HG03521 (cell line): ENCODE data around the gene S100A7A.

Experiments
- ATAC-seq: cut with Tn5 transposase; IDR thresholded peaks from one replicate; pipeline ENCODE4 v1.9.1; 2021; ENCODE audit warnings: mild to moderate bottlenecking, moderate library complexity; ENCODE audit not compliant: unreplicated experiment

S100A7A gene

GRCh38 chr1:153415850-153416570 lies at the start of gene S100A7A:
TSS of gene S100A7A (plus strand) at chr1:153416520. CDS start at chr1:153418083, 1,563 bp downstream.
- no peak for ATAC-seq

GRCh38 chr1:153367090-153367489 lies 49.2 kb upstream of the S100A7A start:
- no peak for ATAC-seq

GRCh38 chr1:153368495-153368894 lies 47.8 kb upstream of the S100A7A start:
- ATAC-seq, result no peak

GRCh38 chr1:153370146-153370545 lies 46.2 kb upstream of the S100A7A start:
- no peak for ATAC-seq

GRCh38 chr1:153371231-153371630 lies 45.1 kb upstream of the S100A7A start:
- no peak for ATAC-seq

- ATAC-seq, result no peak
These were observed 43.7 kb upstream of the S100A7A start for GRCh38 chr1:153372571-153372970.

GRCh38 chr1:153374071-153374470 lies 42.2 kb upstream of the S100A7A start:
- ATAC-seq, result no peak

GRCh38 chr1:153375511-153375910 lies 40.8 kb upstream of the S100A7A start, which contains the start of gene S100A12:
TSS of gene S100A12 (minus strand) at chr1:153375621. CDS start at chr1:153374592, 1,029 bp downstream.
- ATAC-seq, result no peak

GRCh38 chr1:153379591-153379990 lies 36.7 kb upstream of the S100A7A start:
- ATAC-seq, result no peak

GRCh38 chr1:153380711-153381110 lies 35.6 kb upstream of the S100A7A start:
- ATAC-seq, result no peak

GRCh38 chr1:153384958-153385580 lies 31.3 kb upstream of the S100A7A start:
- no peak for ATAC-seq

- ATAC-seq, result no peak
These were observed 29.8 kb upstream of the S100A7A start for GRCh38 chr1:153386500-153386901.

- no peak for ATAC-seq
These were observed 29.3 kb upstream of the S100A7A start for GRCh38 chr1:153387001-153387400.

- no peak for ATAC-seq
These were observed 28.5 kb upstream of the S100A7A start for GRCh38 chr1:153387785-153388184.

- ATAC-seq, result no peak
These were observed 26.9 kb upstream of the S100A7A start for GRCh38 chr1:153389401-153389800.

- no peak for ATAC-seq
These were observed 26.1 kb upstream of the S100A7A start for GRCh38 chr1:153389973-153390879.

GRCh38 chr1:153390938-153391710 lies 25.2 kb upstream of the S100A7A start, which contains the start of gene S100A8:
TSS of gene S100A8 (minus strand) at chr1:153391073. CDS start at chr1:153390535, 538 bp downstream.
- no peak for ATAC-seq

GRCh38 chr1:153392258-153392657 lies 24.1 kb upstream of the S100A7A start:
- ATAC-seq, result no peak

GRCh38 chr1:153392822-153393221 lies 23.5 kb upstream of the S100A7A start:
- ATAC-seq, result no peak

GRCh38 chr1:153393926-153394325 lies 22.4 kb upstream of the S100A7A start:
- no peak for ATAC-seq
